H1 (cell line): Measurements from ENCODE around the gene MPPED2. TPM values are rescaled to one million over a fixed set of nuclear protein-coding genes. Genes with fewer than 3 reads are reported as not detected.

Experiments
- CTCF ChIA-PET: fragments of 300-600 bp; sonication (Branson Sonifier 250); formaldehyde crosslinking; loops from one replicate; lab custom pipeline; 2021; ENCODE audit not compliant: partially characterized antibody; lab: Charles Lee
- POLR2A ChIA-PET: fragments of 300-600 bp; sonication (Branson Sonifier 250); formaldehyde crosslinking; loops from one replicate; lab custom pipeline; 2021; ENCODE audit warnings: inconsistent platforms; ENCODE audit not compliant: partially characterized antibody; lab: Charles Lee
- DNase-seq, 2 experiments: peaks; one replicate each; pipeline versions ENCODE4 v3.0.0 to v3.0.0-alpha.2; 2010 to 2022; ENCODE audit warnings: low spot score in 2 of 2, low read depth in 1 of 2, mixed read lengths in 1 of 2
- FAIRE-seq: peaks from 2 replicates; lab custom pipeline; 2011; peaks lifted over from hg19 to GRCh38; lab: Jason Lieb, UNC
- H2AFZ ChIP-seq: 2 replicates; pipeline ENCODE4 v1.8.1; 2012; ENCODE audit warnings: low read length, inconsistent platforms
- H2AK5ac ChIP-seq: 2 replicates; pipeline ENCODE4 v1.6.1; 2013; ENCODE audit warnings: low read depth, low read length
- H2BK120ac ChIP-seq: replicated peaks from 2 replicates; pipeline ENCODE3; 2013; ENCODE audit warnings: low read depth, low read length, inconsistent platforms
- H2BK12ac ChIP-seq: 2 replicates; pipeline ENCODE4 v1.6.1; 2013; ENCODE audit warnings: low read depth, low read length
- H2BK15ac ChIP-seq: 2 replicates; pipeline ENCODE4 v1.6.1; 2013; ENCODE audit warnings: low read length
- H2BK20ac ChIP-seq: 2 replicates; pipeline ENCODE4 v1.6.1; 2013; ENCODE audit warnings: low read length
- H2BK5ac ChIP-seq: 2 replicates; pipeline ENCODE4 v1.6.1; 2013; ENCODE audit warnings: low read depth, low read length
- H3K14ac ChIP-seq: 2 replicates; pipeline ENCODE4 v1.6.1; 2013; ENCODE audit warnings: inconsistent platforms; ENCODE audit not compliant: insufficient read length
- H3K18ac ChIP-seq: 2 replicates; pipeline ENCODE4 v1.6.1; 2013; ENCODE audit warnings: low read length; ENCODE audit errors: extremely low read depth
- H3K23ac ChIP-seq: 2 replicates; pipeline ENCODE4 v1.6.1; 2013; ENCODE audit warnings: inconsistent platforms; ENCODE audit not compliant: insufficient read length
- H3K23me2 ChIP-seq: 2 replicates; pipeline ENCODE4 v1.6.1; 2013; ENCODE audit warnings: low read depth, low read length
- H3K27ac ChIP-seq: 2 replicates; pipeline ENCODE4 v1.6.1; 2011; ENCODE audit warnings: low read depth, low read length, inconsistent platforms
- H3K27me3 ChIP-seq, 4 experiments: replicated peaks in 1 of 4; 1 replicate in 1 of 4; 2 replicates in 3 of 4; pipeline versions ENCODE4 v1.6.1 to v1.8.1; 2011 to 2013; ENCODE audit warnings: low read length in 3 of 4, mild to moderate bottlenecking in 3 of 4, inconsistent platforms in 2 of 4, mixed read lengths in 2 of 4, moderate library complexity in 1 of 4; ENCODE audit not compliant: control insufficient read depth in 3 of 4, insufficient read depth in 3 of 4; ENCODE audit errors: extremely low read depth in 1 of 4
- H3K36me3 ChIP-seq, 4 experiments: 2 replicates each; pipeline versions ENCODE4 v1.6.1 to v1.8.1; 2011 to 2013; ENCODE audit warnings: mild to moderate bottlenecking in 4 of 4, low read length in 3 of 4, moderate library complexity in 2 of 4, control low read depth in 1 of 4, inconsistent platforms in 1 of 4; ENCODE audit not compliant: insufficient read depth in 4 of 4, control insufficient read depth in 2 of 4
- H3K4ac ChIP-seq: replicated peaks from 2 replicates; pipeline ENCODE3; 2013; ENCODE audit warnings: low read length, low read depth, mixed read lengths, inconsistent platforms; ENCODE audit not compliant: insufficient read length
- H3K4me1 ChIP-seq, 4 experiments: replicated peaks in 1 of 4; 1 replicate in 1 of 4; 2 replicates in 3 of 4; pipeline versions ENCODE4 v1.6.1 to v1.8.1; 2011 to 2013; ENCODE audit warnings: low read length in 3 of 4, inconsistent platforms in 2 of 4, mixed read lengths in 1 of 4; ENCODE audit not compliant: insufficient read depth in 4 of 4, control insufficient read depth in 3 of 4
- H3K4me2 ChIP-seq, 2 experiments: 2 replicates each; pipeline versions ENCODE4 v1.6.1 to v1.8.1; 2011 to 2013; ENCODE audit warnings: low read depth in 2 of 2, low read length in 2 of 2, control low read depth in 1 of 2, inconsistent platforms in 1 of 2, mild to moderate bottlenecking in 1 of 2; ENCODE audit not compliant: insufficient read depth in 1 of 2
- H3K4me3 ChIP-seq, 4 experiments: fragments of 200-600, 300-600 bp in 1 of 4; sonication (generic), shearing (Covaris generic), sonication (Bioruptor Twin) in 1 of 4; 2 replicates each; pipeline versions ENCODE4 v1.5.1 to v1.8.1; 2011 to 2016; ENCODE audit warnings: low read length in 4 of 4, low read depth in 3 of 4, control low read depth in 2 of 4, inconsistent platforms in 2 of 4, mild to moderate bottlenecking in 2 of 4, mixed read lengths in 1 of 4, moderate library complexity in 1 of 4; ENCODE audit not compliant: insufficient read depth in 2 of 4; ENCODE audit errors: extremely low read depth in 1 of 4
- H3K56ac ChIP-seq: replicated peaks from 2 replicates; pipeline ENCODE3; 2013; ENCODE audit warnings: low read depth, mild to moderate bottlenecking, mixed read lengths, low read length, inconsistent platforms; ENCODE audit not compliant: insufficient read length
- H3K79me1 ChIP-seq: 2 replicates; pipeline ENCODE4 v1.6.1; 2013; ENCODE audit warnings: low read depth, low read length, control low read depth
- H3K79me2 ChIP-seq, 2 experiments: 2 replicates each; pipeline versions ENCODE4 v1.6.1 to v1.8.1; 2012 to 2013; ENCODE audit warnings: low read length in 2 of 2, mild to moderate bottlenecking in 2 of 2, inconsistent platforms in 1 of 2; ENCODE audit not compliant: insufficient read depth in 2 of 2, control insufficient read depth in 1 of 2
- H3K9ac ChIP-seq, 4 experiments: replicated peaks in 1 of 4; 1 replicate in 1 of 4; 2 replicates in 3 of 4; pipeline versions ENCODE4 v1.6.1 to v1.8.1; 2011 to 2013; ENCODE audit warnings: low read depth in 3 of 4, low read length in 3 of 4, control low read depth in 2 of 4, mild to moderate bottlenecking in 2 of 4, moderate library complexity in 2 of 4, inconsistent platforms in 1 of 4; ENCODE audit errors: extremely low read depth in 1 of 4
- H3K9me3 ChIP-seq, 2 experiments: 2 replicates each; pipeline versions ENCODE4 v1.6.1 to v1.8.1; 2012 to 2013; ENCODE audit warnings: mild to moderate bottlenecking in 2 of 2, moderate library complexity in 2 of 2, control low read depth in 1 of 2, inconsistent platforms in 1 of 2, low read depth in 1 of 2, low read length in 1 of 2, mixed read lengths in 1 of 2; ENCODE audit not compliant: insufficient read depth in 2 of 2
- H4K20me1 ChIP-seq, 2 experiments: replicated peaks in 1 of 2; 2 replicates each; pipeline versions ENCODE3 to v1.8.1; 2011 to 2013; ENCODE audit warnings: inconsistent platforms in 2 of 2, low read length in 2 of 2, mild to moderate bottlenecking in 1 of 2; ENCODE audit not compliant: insufficient read depth in 2 of 2, control insufficient read depth in 1 of 2
- H4K5ac ChIP-seq: 2 replicates; pipeline ENCODE4 v1.6.1; 2013; ENCODE audit warnings: low read length, low read depth, mixed read lengths, inconsistent platforms; ENCODE audit not compliant: insufficient read length
- H4K8ac ChIP-seq: 2 replicates; pipeline ENCODE4 v1.8.0; 2013; ENCODE audit warnings: mild to moderate bottlenecking, moderate library complexity, low read length, inconsistent platforms; ENCODE audit not compliant: insufficient read depth; ENCODE audit errors: extremely low read depth
- H4K91ac ChIP-seq: replicated peaks from 2 replicates; pipeline ENCODE3; 2013; ENCODE audit warnings: low read length, mixed read lengths, inconsistent platforms; ENCODE audit not compliant: insufficient read length
- ASH2L ChIP-seq: fragments of 200-600, 300-600 bp; sonication (generic); IDR thresholded peaks from one replicate; pipeline ENCODE4 v1.7.1; 2017; ENCODE audit warnings: low read length
- CEBPB ChIP-seq: IDR thresholded peaks from 2 replicates; pipeline ENCODE4 v1.6.1; 2012; ENCODE audit warnings: low read depth, low read length
- EGR1 ChIP-seq: IDR thresholded peaks from 2 replicates; pipeline ENCODE4 v1.6.1; 2011; ENCODE audit warnings: low read depth, low read length, borderline replicate concordance
- GABPA ChIP-seq: IDR thresholded peaks from 2 replicates; pipeline ENCODE4 v1.6.1; 2011; ENCODE audit warnings: mild to moderate bottlenecking, low read length, moderate library complexity, borderline replicate concordance; ENCODE audit not compliant: insufficient read depth
- HDAC2 ChIP-seq, 2 experiments: fragments of 300-600 bp in 1 of 2; sonication (generic) in 1 of 2; IDR thresholded peaks; 2 replicates each; pipeline ENCODE4 v1.6.1; 2011 to 2012; ENCODE audit warnings: low read depth in 2 of 2, low read length in 2 of 2, mild to moderate bottlenecking in 2 of 2, moderate library complexity in 2 of 2, borderline replicate concordance in 1 of 2, inconsistent platforms in 1 of 2
- HDAC6 ChIP-seq: IDR thresholded peaks from one replicate; pipeline ENCODE4 v1.7.1; 2012; ENCODE audit warnings: low read depth, mild to moderate bottlenecking, inconsistent platforms, low read length, moderate library complexity
- PHF8 ChIP-seq: fragments of 200-600 bp; sonication (generic); conservative IDR thresholded peaks from 2 replicates; pipeline ENCODE4 v1.7.1; 2012; ENCODE audit warnings: low read depth, mild to moderate bottlenecking, inconsistent platforms, low read length, moderate library complexity
- POLR2AphosphoS5 ChIP-seq: IDR thresholded peaks from 2 replicates; pipeline ENCODE4 v1.6.1; 2011; ENCODE audit warnings: low read depth, low read length
- SUZ12 ChIP-seq: fragments of 200-600 bp; sonication (generic); IDR thresholded peaks from 2 replicates; pipeline ENCODE4 v1.6.1; 2012; ENCODE audit warnings: mild to moderate bottlenecking, inconsistent platforms, low read length, moderate library complexity, mixed read lengths
- YY1 ChIP-seq: IDR thresholded peaks from 2 replicates; pipeline ENCODE4 v1.6.1; 2011; ENCODE audit warnings: low read depth, mild to moderate bottlenecking, low read length
- ZNF274 ChIP-seq: IDR thresholded peaks from 2 replicates; pipeline ENCODE4 v1.7.0; 2012; ENCODE audit warnings: low read length, borderline replicate concordance; ENCODE audit errors: extremely low read depth
- WGBS, 2 experiments: shearing (Covaris generic) in 1 of 2; methylation state at CpG; one replicate each; pipeline versions ENCODE4 v1.1.6 to v1.1.7; 2013 to 2015; ENCODE audit warnings: low lambda C conversion rate in 2 of 2, mixed read lengths in 2 of 2, inconsistent platforms in 1 of 2, low coverage in 1 of 2, missing lambda C conversion rate in 1 of 2; ENCODE audit not compliant: insufficient replicate concordance in 2 of 2, insufficient coverage in 1 of 2, insufficient read length in 1 of 2; ENCODE audit errors: extremely low coverage in 1 of 2, missing lambda C conversion rate in 1 of 2; 5-methylcytosine and 5-hydroxymethylcytosine counted together
- polyA plus RNA-seq, 7 experiments: library from polyadenylated mRNA; depleted of rRNA in 3 of 7; stranded (reverse) in 5 of 7; unstranded in 2 of 7; fragments of >200 nt in 5 of 7; fragments of 200-250 nt in 2 of 7; gene quantifications; 1 replicate in 5 of 7; 2 replicates in 1 of 7; 4 replicates in 1 of 7; pipeline versions ENCODE4 v1.2.1 to v1.2.3, GENCODE V29; 2011 to 2013; ENCODE audit warnings: missing spikeins in 2 of 7, mixed read lengths in 2 of 7
- total RNA-seq: library from RNA; stranded (reverse); fragmentation: NEBNext Ultra II Directional; extraction: Animal tissue kit (Norgen Biotek cat#: 25700); gene quantifications from 2 replicates; pipeline ENCODE4 v1.2.1, GENCODE V29; 2021

MPPED2 gene
- total and polyA plus RNA-seq, 2 of the 8 experiments (the other 6 are each of a cell fraction or from before 2014, with no cell fraction given): 1.3 to 3.5 TPM

GRCh38 chr11:30422447-30423278 is 163.5 kb downstream of the MPPED2 start:
- Histone ChIP-seq H4K91ac (no peak overlapping the region), H3K56ac (no peak overlapping the region), H3K9ac (peak overlapping the region in 1 of 4 experiments; percentile 27; a peak in 1 of 7 replicates), H2BK20ac (peak overlapping the region; percentile 82; the same call in 1 of the 2 replicates), H2BK12ac (peak overlapping the region; percentile 55; the same call in 1 of the 2 replicates), H2BK120ac (no peak overlapping the region), H2AFZ (peak overlapping the region; percentile 45), H4K8ac (no peak overlapping the region), H3K14ac (no peak overlapping the region), H3K23me2 (no peaks in the 10 kb centered on the region), H3K27ac (no peak overlapping the region), H3K4me2 (peak overlapping the region; percentile 54 to 67), H3K9me3 (no peaks in the 10 kb centered on the region), H3K79me1 (no peaks in the 10 kb centered on the region), H2BK5ac (peak overlapping the region; percentile 72; the same call in 1 of the 2 replicates), H4K20me1 (no peaks in the 10 kb centered on the region), H3K36me3 (no peaks in the 10 kb centered on the region), H3K79me2 (no peaks in the 10 kb centered on the region), H3K18ac (no peak overlapping the region; the same call in 1 of the 2 replicates), H3K23ac (no peak overlapping the region), H4K5ac (no peak overlapping the region), H3K4ac (no peak overlapping the region), H2AK5ac (no peak overlapping the region), H3K4me3 (peak overlapping the region in 2 of 4 experiments; percentile 1 to 12; a peak in 3 of 8 replicates), H3K4me1 (peaks cover 7 to 18% (median 11%) of the 10 kb centered on the region in 4 experiments; a peak in 6 of 7 replicates), H3K27me3 (no peaks in the 10 kb centered on the region), H2BK15ac (peak overlapping the region; percentile 62; the same call in 1 of the 2 replicates)
- POLR2A ChIA-PET: interaction anchor here (1.2 kb wide), 1 partner anchor 20 kb away, joined by 3 read pairs; no protein-coding TSS in a partner anchor
- peak; percentile 55 for FAIRE-seq
- CTCF ChIA-PET: interaction anchor here (0.6 to 0.7 kb wide), 2 partner anchors 34 to 135 kb away, joined by 3 read pairs; no protein-coding TSS in a partner anchor
- WGBS, 2 experiments: 60% methylated on average over 5 of the region's 5 CpGs; no CpG with 5 or more reads in 1 of the 2 experiments
- DNase-seq: peak in 1 of 2 experiments; percentile 36
- TF ChIP-seq ASH2L (peak; percentile 84), PHF8 (no peak), CEBPB (no peak), POLR2AphosphoS5 (no peak), SUZ12 (no peak), EGR1 (no peak), GABPA (no peak), ZNF274 (no peak), HDAC2 (IDR thresholded peaks at IDR 0.05; ENCODE audit: borderline replicate concordance in 1 of 2, low read depth in 2 of 2, low read length in 2 of 2) (no peak), YY1 (0 out of 2 replicates have a peak, but pooled peaks have one; percentile 13), HDAC6 (no peak)
